Liver (tissue), 3 donors: Measurements from ENCODE around the gene ARID5B.

Experiments
- EGR1 ChIP-seq, 2 donors: IDR thresholded peaks; 2 replicates each; pipeline ENCODE4 v1.6.1; 2016 to 2018; ENCODE audit warnings: antibody characterized with exemption in 2 of 2, low read depth in 2 of 2
- FOXA1 ChIP-seq: IDR thresholded peaks from 2 replicates; pipeline ENCODE4 v1.6.1; 2016; ENCODE audit warnings: antibody characterized with exemption
- GABPA ChIP-seq, 2 donors: IDR thresholded peaks in 1 of 2; conservative IDR thresholded peaks in 1 of 2; 2 replicates each; pipeline ENCODE4 v1.6.1; 2016; ENCODE audit warnings: antibody characterized with exemption in 2 of 2, mild to moderate bottlenecking in 1 of 2, moderate library complexity in 1 of 2
- HNF4A ChIP-seq, 2 donors: conservative IDR thresholded peaks; 2 replicates each; pipeline ENCODE4 v1.6.1; 2016; ENCODE audit warnings: antibody characterized with exemption in 2 of 2, mild to moderate bottlenecking in 2 of 2
- JUND ChIP-seq, 2 donors: IDR thresholded peaks; 2 replicates each; pipeline ENCODE4 v1.6.1; 2016; ENCODE audit warnings: antibody characterized with exemption in 2 of 2
- RAD21 ChIP-seq, 2 donors: IDR thresholded peaks; 2 replicates each; pipeline ENCODE4 v1.6.1; 2016; ENCODE audit warnings: antibody characterized with exemption in 2 of 2, mild to moderate bottlenecking in 2 of 2
- RXRA ChIP-seq, 2 donors: IDR thresholded peaks; 2 replicates each; pipeline ENCODE4 v1.6.1; 2017 to 2018; ENCODE audit warnings: antibody characterized with exemption in 2 of 2, mild to moderate bottlenecking in 1 of 2
- TAF1 ChIP-seq: conservative IDR thresholded peaks from 2 replicates; pipeline ENCODE4 v1.6.1; 2016; ENCODE audit warnings: antibody characterized with exemption, mild to moderate bottlenecking
- YY1 ChIP-seq: IDR thresholded peaks from 2 replicates; pipeline ENCODE4 v1.6.1; 2016; ENCODE audit warnings: antibody characterized with exemption, mild to moderate bottlenecking
- TF ChIP-seq, protein P1 (sequence below): fragments of 150-350 bp; IDR thresholded peaks from 2 replicates; pipeline ENCODE4 v1.5.1; 2017; ENCODE audit warnings: improper control_type of control experiment, low read depth, low read length; ENCODE audit not compliant: missing input control
- TF ChIP-seq, protein P2 (sequence below): IDR thresholded peaks from 2 replicates; pipeline ENCODE4 v1.6.1; 2016; ENCODE audit warnings: antibody characterized with exemption
- TF ChIP-seq, protein P3 (sequence below): IDR thresholded peaks from 2 replicates; pipeline ENCODE4 v1.6.1; 2016; ENCODE audit warnings: antibody characterized with exemption
- TF ChIP-seq, protein P4 (sequence below): IDR thresholded peaks from 2 replicates; pipeline ENCODE4 v1.6.1; 2016; ENCODE audit warnings: antibody characterized with exemption, mild to moderate bottlenecking
- donor health status: healthy.
- donor health status: healthy.

DNA sequence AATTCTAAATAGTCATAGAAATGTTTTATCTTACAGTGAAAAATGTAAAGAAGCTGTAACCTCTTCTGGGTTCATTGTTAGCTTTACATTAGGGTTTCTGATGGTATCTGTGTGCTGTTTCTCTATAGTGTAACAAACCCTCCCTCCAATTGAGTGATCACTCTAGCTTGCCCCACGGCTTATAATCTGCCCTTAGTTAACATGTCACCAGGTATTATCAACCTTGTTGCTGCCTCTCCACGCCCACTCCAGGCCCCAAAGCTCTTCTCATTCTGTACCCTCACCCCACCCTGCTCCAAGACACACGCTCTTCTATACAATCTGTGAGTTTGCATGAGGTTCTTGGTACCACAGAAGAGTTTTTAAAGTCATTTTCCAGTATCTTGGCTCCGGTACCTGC is 139.4 kb downstream of the ARID5B start:
- TF ChIP-seq, protein P1, sequence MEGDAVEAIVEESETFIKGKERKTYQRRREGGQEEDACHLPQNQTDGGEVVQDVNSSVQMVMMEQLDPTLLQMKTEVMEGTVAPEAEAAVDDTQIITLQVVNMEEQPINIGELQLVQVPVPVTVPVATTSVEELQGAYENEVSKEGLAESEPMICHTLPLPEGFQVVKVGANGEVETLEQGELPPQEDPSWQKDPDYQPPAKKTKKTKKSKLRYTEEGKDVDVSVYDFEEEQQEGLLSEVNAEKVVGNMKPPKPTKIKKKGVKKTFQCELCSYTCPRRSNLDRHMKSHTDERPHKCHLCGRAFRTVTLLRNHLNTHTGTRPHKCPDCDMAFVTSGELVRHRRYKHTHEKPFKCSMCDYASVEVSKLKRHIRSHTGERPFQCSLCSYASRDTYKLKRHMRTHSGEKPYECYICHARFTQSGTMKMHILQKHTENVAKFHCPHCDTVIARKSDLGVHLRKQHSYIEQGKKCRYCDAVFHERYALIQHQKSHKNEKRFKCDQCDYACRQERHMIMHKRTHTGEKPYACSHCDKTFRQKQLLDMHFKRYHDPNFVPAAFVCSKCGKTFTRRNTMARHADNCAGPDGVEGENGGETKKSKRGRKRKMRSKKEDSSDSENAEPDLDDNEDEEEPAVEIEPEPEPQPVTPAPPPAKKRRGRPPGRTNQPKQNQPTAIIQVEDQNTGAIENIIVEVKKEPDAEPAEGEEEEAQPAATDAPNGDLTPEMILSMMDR = no peak
- TF ChIP-seq TAF1 (no peak), EGR1 (IDR thresholded peaks at IDR 0.05; ENCODE audit: low read depth in 2 of 2) (no peak), HNF4A (conservative IDR thresholded peaks at IDR 0.05) (no peak), RAD21 (IDR thresholded peaks at IDR 0.05) (no peak), JUND (IDR thresholded peaks at IDR 0.05) (no peak), FOXA1 (no peak), YY1 (no peak), GABPA (IDR thresholded peaks at IDR 0.05 in 1 of 2, conservative IDR thresholded peaks at IDR 0.05 in 1 of 2) (no peak), RXRA (IDR thresholded peaks at IDR 0.05) (no peak)
- TF ChIP-seq, protein P2, sequence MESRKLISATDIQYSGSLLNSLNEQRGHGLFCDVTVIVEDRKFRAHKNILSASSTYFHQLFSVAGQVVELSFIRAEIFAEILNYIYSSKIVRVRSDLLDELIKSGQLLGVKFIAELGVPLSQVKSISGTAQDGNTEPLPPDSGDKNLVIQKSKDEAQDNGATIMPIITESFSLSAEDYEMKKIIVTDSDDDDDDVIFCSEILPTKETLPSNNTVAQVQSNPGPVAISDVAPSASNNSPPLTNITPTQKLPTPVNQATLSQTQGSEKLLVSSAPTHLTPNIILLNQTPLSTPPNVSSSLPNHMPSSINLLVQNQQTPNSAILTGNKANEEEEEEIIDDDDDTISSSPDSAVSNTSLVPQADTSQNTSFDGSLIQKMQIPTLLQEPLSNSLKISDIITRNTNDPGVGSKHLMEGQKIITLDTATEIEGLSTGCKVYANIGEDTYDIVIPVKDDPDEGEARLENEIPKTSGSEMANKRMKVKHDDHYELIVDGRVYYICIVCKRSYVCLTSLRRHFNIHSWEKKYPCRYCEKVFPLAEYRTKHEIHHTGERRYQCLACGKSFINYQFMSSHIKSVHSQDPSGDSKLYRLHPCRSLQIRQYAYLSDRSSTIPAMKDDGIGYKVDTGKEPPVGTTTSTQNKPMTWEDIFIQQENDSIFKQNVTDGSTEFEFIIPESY = no peak
- TF ChIP-seq, protein P3, sequence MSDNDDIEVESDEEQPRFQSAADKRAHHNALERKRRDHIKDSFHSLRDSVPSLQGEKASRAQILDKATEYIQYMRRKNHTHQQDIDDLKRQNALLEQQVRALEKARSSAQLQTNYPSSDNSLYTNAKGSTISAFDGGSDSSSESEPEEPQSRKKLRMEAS = no peak
- TF ChIP-seq, protein P4, sequence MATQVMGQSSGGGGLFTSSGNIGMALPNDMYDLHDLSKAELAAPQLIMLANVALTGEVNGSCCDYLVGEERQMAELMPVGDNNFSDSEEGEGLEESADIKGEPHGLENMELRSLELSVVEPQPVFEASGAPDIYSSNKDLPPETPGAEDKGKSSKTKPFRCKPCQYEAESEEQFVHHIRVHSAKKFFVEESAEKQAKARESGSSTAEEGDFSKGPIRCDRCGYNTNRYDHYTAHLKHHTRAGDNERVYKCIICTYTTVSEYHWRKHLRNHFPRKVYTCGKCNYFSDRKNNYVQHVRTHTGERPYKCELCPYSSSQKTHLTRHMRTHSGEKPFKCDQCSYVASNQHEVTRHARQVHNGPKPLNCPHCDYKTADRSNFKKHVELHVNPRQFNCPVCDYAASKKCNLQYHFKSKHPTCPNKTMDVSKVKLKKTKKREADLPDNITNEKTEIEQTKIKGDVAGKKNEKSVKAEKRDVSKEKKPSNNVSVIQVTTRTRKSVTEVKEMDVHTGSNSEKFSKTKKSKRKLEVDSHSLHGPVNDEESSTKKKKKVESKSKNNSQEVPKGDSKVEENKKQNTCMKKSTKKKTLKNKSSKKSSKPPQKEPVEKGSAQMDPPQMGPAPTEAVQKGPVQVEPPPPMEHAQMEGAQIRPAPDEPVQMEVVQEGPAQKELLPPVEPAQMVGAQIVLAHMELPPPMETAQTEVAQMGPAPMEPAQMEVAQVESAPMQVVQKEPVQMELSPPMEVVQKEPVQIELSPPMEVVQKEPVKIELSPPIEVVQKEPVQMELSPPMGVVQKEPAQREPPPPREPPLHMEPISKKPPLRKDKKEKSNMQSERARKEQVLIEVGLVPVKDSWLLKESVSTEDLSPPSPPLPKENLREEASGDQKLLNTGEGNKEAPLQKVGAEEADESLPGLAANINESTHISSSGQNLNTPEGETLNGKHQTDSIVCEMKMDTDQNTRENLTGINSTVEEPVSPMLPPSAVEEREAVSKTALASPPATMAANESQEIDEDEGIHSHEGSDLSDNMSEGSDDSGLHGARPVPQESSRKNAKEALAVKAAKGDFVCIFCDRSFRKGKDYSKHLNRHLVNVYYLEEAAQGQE = no peak
